ENCODE results near the gene MAN1A2.
A peak's percentile ranks its signal among the peaks of the same experiment; 100 is the strongest.
"Not testable (repeated sequence)": the region's sequence is repeated elsewhere in the genome, so short reads cannot be mapped to it uniquely, and the experiment has no call there.

The MAN1A2 gene

DNA sequence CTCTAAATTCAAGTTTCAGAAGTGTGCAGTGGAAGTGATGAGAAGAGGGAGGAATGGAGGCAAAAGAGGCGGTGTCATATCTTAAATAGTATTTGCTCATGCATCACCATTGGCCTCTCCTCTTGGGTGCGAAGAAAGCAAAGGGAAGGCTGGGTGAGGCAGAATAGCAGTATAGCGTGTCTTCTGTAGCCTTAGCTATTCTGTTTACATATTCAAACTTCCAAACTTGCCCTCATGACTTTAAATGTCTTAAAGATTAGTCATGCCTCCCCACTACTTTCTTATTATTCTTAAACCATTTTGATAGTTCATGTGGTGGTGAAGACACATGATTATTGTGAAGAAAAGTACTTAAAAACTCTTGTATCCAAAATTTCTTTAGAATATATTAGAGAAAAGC lies 134.0 kb downstream of the MAN1A2 start:
- DNase-seq, result no peak

DNA sequence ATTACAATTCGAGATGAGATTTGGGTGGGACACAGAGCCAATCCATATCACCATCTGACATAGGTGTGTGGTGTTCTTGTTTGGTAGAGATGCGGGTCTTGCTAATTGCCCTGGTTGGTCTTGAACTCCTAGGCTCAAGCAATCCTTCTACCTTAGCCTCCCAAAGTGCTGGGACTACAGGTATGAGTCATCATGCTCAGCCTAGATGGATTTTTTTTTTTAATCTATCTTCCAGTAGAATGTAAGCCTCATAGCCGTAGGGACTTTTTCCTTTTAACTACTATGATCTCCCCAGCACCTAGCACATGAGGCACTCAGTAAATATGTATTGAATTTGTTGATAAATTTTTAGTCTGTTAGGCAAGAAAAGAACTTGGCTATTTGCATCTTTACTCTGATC lies 144.0 kb downstream of the MAN1A2 start:
- DNase-seq, result no peak

DNA sequence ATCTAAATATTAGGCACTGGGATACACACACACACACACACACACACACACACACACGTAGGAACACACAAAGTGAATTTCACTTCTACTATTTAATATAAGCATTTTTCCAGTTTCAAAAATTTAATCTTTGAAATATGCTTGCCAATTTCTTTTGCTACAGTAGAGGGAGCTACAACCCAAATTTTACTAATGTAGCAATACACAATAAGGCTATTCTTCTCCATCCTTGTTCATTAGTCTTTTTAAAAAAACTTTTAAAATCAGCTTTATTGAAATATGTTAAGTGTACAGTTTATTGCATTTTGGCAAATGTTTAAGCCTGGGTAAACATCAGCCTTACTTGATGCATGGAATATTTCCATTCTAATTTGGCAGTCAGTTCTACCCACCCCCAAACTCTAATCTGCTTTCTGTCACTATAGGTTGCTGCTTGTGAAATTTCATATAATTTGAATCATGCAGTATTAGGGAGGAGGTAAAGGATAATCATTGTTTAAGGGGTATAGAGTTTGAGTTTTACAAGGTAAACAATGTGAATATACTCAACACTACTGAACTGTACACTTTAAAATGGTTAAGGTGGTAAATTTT lies 145.6 kb downstream of the MAN1A2 start:
- peak in 1 of 2 experiments; percentile 1 for DNase-seq

DNA sequence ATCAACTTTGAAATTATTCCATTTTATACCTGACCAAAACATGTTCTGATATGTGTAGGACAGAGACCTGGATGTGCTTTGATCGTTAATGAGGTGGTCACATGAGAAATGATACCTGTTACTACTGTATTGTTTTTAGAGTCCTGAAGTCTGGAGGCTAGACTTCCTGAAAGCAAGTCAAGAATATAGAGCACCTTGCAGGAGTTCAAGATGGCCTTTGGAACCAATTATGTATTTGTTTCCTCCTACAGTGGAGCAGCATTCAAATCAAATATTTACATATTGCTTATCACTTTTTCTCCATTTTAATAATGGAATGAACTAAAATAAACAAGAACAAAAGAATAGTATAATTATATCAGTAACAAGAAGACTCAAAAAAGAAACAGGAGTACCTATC lies 155.9 kb downstream of the MAN1A2 start:
- no peak for DNase-seq

DNA sequence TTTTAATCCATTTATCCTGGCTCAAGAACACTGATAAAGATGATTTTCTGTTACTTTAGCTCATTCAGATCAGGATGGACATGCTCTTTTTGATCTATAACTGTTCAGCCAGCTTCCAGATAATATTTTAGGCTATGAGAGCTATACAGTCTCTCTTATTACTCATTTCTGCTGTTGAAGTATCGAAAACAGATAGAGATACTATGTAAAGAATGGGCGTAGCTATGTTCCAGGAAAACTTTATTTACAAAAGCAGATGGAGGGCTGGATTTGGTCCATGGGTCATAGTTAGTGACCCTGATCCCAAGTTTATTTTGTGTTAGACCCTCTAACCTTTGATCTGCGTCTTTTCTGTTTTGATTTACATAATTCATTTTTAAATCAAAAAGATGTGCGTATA lies 159.8 kb downstream of the MAN1A2 start:
- DNase-seq, result no peak

DNA sequence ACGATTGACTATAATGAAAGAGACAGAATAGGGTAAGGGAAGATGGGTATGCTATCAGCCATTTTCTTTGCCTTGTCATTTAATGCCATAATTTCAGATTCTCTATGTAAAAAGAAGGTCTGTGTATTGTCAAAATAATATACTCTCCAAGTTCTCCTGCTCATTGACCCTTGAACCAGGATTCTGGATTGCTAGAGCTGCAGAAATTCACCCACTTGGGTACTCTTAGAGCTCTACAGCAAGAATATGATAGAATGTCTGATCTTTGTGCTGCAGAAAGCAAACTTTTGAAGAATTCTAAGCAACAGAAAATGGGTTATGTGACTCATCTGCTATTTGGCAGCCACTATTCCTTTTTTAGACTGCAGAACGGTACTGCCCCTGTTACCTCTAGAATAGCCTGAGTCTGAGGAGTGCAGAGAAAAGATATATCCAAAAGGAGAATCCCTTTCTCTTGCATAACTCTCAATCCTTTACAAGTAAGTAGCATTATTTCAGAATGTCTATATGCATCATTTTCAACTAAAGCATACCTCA lies 160.4 kb downstream of the MAN1A2 start:
- no peak for DNase-seq

DNA sequence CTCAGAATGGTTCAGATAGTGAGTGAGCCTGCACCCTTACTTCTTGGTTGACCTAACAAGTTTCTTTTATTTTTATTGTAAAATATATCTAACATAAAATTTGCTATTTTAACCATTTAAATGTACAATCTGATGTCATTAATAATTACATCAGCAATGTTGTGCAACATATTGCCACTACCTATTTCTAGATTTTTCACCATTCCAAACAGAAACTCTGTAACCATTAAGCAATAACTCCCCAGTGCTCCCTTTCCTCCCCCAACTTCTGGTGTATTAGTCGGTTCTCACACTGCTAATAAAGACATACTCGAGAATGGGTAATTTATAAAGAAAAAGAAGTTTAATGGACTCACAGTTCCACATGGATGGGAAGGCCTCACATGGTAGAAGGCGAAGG lies 162.4 kb downstream of the MAN1A2 start:
- DNase-seq, result no peak

DNA sequence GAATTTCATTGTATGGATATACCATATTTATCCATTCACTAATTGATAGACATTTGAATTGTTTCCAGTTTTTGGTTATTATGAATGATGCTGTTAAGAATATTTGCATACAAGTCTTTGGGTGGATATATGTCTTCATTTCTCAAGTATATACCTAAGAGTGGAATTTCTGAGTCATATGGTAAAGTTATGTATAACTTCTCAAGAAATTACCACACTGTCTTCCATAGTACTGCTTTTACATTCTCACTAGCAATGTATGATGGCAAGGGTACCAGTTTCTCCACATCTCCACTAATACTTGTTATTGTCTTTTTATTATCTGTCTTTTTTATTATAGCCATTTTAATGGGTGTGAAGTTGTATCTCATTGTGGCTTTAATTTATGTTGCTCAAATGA lies 164.0 kb downstream of the MAN1A2 start:
- no peak for DNase-seq

DNA sequence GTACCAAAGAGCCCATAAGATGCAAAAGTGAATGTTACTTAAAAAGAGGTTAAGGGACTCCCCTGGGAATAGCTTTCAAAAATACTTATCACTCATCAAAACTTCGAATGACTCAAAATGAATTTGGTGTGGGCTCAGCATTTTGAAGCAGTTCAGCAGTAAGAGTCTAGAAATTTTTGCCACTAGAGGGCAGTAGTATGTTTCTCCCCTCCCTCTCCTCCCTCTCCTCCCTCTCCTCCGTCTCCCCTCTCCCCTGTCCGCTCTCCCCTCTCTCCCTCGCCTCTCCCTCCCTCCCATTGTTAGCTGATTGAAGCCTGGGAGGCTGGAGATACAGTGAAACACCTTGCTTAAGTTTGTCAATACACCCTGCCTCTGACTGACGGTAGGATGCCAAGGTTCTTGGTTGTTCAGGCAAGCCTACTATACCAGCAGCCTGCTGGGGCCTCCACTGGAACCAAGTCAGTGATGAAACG lies 167.8 kb downstream of the MAN1A2 start:
- DNase-seq, result peak in 1 of 2 experiments; percentile 20

DNA sequence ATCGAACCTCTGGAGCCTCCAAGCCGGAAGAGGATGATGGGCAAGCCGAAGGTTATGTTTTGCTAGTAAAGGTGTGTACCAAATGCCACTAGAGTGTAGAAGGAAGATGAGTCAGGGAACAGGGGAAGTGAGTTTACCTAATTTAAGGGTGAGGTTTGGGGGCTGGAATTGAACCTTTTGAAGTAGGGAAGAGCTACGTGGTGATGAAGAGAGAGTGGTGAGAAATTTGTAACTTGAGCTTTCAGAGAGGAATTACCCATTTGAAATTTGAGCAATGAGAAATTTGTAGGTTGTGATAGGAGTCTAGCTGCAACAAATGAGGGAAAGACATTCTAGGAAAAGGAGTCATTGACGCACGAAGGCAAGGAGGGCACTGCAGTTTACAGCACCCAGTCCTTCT lies 168.6 kb downstream of the MAN1A2 start:
- DNase-seq, result no peak

DNA sequence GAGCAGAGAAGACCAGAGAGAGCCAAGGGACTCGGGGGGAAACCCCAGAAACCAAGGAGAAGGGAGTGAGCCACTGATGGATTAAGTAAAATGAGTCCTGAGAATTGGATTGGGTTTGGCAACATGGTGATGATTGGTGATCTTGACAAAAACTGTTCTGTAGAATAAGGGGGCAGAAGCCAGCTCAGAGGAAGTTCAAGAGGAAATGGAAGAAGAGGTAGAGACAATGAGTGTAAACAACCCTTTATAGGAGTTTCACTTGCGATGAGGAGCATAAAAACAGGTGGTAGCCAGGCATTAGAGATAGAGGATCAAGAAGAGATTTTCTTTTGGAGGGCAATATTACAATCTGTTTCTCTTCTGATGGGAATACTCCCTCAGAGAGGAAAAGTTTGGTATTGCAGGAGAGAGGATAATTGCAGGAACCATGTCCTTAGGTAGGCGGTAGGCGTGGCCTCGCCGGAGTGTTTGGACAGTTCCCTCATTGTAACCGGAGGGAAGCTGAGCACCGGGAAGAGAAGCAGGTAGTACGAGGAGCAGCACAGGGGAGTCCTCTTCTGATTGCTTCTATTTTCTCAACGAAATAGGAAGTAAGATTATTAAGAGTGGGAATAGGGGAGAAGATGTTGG lies 170.2 kb downstream of the MAN1A2 start:
- no peak for DNase-seq

DNA sequence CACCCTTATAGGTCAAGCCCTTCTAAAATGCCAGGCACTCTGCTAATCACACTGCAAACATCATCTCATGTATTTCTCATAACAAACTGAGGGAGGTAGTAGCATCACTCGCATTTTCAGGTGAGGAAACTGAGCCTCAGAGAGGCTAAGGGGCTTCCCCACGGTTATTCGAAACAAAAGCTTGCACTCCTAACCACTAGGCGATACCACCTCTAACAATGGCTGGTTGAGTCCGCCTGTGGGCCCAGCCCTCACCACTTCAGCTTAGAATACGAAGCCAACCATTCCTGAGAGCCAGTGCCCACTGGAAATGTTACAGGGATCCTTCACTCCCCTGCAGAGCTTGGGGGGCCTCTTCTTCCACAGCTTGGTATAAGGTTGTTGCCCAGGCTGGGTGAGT lies 173.3 kb downstream of the MAN1A2 start:
- DNase-seq, result no peak

DNA sequence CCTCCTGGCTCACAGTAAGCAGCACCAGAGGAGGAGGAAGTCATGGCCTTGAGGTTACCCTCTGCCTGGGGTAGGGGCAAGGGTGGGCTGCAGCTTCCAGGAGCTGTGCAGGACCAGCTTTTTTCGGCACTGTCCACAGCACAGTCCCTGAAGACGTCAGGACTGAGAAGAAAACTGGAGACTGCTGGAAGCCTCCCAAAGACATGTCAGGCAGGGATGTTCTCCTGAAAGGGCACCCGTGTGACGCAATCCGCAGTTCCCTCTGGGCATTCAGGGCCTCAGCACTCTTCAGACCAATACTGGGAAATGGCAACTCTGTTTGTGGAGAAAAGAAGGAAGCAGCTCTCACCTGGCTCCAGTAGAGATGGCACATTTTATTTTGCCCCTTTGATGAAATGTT lies 173.8 kb downstream of the MAN1A2 start:
- DNase-seq, result no peak

DNA sequence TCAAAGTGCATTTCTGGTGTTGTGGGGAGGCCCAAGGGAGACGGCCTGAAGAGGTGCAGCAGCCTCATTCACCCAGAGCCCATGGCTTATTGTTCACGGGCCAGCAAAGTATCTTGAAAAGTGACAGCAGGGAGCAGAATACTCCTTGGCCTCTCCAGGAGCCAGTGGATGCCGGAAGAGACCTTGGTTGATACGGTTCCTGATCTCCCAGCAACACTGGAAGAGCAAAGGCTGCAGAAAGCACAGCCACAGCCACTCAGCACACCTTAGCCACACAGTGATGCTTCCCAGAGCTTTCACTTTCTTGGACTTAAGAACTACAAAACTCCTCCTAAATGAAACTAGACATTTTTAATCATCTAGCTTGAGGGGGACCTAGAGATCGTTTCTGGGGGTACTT lies 174.3 kb downstream of the MAN1A2 start:
- no peak for DNase-seq

DNA sequence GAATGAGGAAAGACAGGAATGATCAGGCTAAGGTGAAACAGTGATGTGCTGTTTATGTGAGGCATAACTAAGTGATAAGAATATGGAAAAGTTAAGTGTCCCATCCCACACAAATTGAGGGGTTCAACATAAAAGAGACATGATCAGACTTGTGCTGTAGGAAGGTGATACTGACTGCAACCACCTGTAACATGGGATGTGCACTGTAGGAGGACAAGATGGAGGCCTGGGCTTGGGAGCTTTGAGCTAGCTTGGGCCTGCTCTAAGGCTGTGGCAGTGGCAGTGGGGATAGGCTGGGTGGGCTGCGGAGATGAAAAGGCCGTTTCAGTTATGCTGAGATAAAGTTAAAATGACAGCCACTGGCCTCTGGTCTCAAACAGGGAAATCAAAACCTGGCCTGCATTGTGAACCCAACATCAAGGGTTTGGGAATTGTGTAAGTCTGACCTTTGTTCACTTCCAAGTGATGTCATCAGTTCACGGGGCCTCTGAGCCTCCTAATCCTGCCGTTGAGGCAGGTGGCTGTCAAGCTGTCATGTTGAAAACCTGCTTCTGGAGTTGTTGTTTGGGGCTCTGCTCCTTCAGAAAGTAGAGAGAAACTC lies 177.4 kb downstream of the MAN1A2 start:
- DNase-seq, result no peak

DNA sequence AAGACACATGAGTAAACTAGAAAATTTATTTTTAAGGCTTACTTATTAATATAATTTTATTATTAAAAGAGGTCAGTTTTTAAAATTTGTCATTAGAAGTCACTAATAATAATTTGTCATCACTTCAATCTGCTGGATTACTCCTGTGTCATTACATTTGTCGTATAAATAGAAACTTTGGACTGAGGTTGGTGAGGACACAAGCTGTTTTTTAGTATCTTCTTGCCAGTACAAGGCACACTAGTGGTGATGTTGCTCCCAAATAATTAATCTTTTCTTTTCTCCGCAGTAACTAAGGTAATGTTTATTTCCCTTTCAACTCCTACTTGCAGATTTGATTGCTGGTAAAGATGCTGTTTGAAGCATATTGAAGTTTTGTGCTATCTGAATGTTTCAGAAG lies 179.2 kb downstream of the MAN1A2 start:
- DNase-seq, result no peak

DNA sequence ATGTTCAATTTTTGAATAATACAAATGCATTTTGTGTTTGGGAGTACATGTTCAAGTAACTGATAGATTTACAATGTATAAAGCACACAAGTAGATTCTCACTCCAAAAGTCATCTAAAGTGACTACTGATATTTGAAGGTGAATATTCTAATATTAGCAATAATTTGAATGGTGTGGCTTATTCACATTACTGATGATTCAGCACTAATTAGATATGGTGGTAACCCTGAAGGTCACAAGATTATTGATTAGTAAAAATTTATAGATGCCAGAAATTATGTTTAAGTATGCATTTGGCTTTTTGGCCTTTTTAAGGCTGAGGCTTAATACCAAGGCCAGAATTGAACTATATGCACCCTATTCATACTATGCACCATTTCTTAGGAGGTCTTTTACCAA lies 186.2 kb downstream of the MAN1A2 start:
- DNase-seq, result no peak

DNA sequence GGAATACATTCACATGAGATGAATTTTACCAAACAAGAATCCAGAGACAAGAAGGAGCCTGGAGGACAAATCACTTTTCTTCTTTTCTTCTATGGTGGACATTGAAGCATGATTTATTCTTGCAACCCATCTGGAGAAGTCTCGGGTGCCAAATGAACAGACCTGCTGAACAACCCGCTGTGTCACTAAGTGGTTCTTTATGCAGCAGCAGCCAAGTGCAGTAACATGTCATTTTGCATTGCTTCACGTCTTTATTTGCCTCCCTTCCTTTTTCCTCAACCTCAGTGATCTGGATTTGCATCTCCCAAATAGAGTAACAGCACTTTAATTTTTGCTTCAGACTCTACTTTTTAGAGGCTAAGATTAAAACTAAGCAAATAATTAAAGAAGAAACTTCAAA lies 188.6 kb downstream of the MAN1A2 start:
- no peak for DNase-seq

DNA sequence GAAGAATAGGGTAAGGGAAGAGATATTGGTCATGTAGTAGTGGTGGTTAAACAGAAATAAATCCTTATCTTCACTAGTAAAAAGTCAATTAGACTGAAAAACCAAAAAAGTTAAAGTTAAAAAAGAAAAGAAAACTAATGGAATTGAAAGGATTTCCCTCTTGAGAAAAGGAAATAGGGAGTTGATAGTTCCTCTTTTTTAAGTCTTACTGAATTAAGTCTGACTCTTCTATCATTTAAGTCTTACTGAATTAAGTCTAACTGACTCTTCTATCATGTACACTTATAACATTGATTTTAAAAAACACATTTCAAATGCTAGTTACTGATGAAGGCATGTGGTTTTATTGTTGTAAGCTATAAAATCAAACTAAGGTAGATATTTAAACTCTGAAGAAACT lies 189.1 kb downstream of the MAN1A2 start:
- no peak for DNase-seq

DNA sequence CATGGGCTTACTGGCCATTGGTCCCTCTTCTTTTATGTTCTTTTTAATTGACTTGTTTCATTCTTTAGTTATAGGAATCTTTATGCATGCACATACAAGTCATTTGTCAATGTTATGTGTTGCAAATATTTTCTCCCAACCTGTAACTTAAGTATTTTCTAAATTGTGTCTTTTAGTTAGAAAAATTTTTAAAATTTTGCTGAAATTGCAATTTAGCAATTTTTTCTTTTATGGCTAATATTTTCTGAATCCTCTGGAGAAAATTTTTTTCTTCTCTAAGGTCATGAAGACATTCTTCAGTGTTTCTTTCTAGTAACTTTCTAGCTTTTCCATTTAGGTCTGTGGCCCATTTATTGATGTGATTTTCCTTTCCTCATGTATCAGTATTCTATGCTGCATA lies 189.7 kb downstream of the MAN1A2 start:
- DNase-seq, result no peak

DNA sequence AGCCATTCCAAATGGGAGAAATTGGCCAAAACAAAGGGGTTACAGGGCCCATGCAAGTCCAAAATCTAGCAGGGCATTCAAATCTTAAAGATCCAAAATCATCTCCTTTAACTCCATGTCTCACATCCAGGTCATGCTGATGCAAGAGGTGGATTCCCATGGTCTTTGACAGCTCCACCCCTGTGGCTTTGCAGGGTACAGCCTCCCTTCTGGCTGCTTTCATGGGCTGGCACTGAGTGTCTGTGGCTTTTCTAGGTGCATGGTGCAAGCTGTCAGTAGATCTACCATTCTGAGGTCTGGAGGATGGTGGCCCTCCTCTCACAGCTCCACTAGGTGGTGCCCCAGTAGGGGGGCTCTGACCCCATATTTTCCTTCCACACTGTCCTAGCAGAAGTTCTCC lies 191.2 kb downstream of the MAN1A2 start:
- not testable (repeated sequence) for DNase-seq

DNA sequence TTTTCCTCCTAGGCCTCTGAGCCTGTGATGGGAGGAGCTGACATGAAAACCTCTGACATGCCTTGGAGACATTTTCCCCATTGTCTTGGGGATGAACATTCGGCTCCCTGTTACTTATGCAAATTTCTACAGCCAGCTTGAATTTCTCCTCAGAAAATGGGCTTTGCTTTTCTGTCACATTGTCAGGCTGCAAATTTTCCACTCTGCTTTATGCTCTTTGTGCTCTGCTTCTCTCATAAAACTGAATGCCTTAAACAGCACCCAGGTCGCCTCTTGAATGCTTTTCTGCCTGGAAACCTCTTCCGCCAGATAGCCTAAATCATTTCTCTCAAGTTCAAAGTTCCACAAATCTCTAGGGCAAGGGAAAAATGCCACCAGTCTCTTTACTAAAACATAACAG lies 191.9 kb downstream of the MAN1A2 start:
- DNase-seq, result no peak

DNA sequence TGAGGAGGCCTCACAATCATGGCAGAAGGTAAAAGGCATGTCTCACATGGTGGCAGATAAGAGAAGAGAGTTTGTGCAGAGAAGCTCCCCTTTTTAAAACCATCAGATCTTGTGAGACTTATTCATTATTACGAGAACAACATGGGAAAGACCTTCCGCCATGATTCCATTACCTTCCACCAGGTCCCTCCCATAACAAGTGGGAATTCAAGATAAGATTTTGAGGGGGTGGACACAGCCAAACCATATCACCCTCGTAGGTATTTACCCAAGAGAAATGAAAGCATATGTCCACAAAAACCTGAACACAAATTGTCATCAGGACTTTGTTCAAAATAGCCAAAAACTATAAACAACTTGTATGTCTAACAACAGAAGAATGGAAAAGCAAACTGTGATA lies 192.7 kb downstream of the MAN1A2 start:
- no peak for DNase-seq

DNA sequence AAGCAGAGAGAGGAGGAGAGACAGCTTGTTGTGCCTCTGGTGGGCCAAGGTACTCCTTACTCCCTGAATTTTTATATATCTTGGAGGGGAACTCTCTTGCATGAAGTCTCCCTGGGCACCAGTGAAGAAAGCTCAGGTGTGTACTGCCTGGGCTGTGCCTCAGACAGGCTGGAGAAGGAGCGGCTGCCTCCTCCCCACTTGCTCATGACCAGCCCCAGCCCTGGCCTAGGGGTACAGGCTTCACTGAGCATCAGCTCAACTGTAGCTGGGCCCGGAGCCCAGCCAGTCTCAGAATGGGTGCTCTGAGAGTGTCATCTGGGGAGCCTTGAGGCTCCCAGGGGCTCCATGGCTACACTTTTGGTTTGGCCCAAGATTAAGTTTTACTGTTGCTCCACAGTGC lies 193.8 kb downstream of the MAN1A2 start:
- DNase-seq, result no peak

DNA sequence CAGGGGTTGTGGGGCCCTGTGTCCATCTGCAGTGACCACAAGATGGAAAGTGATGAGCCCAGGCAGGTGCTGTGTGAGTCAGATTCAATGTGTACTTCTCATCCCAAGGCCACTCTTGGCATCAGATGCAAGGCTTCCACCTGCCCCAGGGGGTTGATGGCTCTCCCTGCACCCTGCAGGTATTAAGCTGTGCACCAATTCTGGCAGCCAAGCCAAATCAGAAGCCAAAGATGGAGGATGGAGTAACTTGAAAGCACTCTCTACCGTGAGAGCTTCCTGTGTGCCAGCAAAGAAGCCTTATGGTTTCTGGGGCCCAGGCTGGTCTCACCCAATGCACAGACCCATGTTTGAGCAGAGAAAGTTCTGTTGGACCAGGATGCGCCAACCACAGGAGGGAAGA lies 194.3 kb downstream of the MAN1A2 start:
- no peak for DNase-seq

Measured in SW 1271 (cell line).